GM23338 (cell line): ENCODE data around the gene NEK6. TPM values are rescaled to one million over a fixed set of nuclear protein-coding genes. Genes with fewer than 3 reads are reported as not detected.
A peak's percentile ranks its signal among the peaks of the same experiment; 100 is the strongest.

Source experiments
- ATAC-seq: fragments of 200-7000 bp; cut with Tn5 transposase; 3 replicates; pipeline ENCODE4 v1.9.1; 2020
- DNase-seq: peaks from one replicate; pipeline ENCODE4 v3.0.0-alpha.2; 2015; ENCODE audit warnings: low spot score
- H2AFZ ChIP-seq: fragments of 200-600 bp; sonication (generic); 2 replicates; pipeline ENCODE4 v1.8.0; 2016; ENCODE audit warnings: antibody characterized with exemption, mild to moderate bottlenecking, moderate library complexity
- H3F3A ChIP-seq: fragments of 200-600 bp; sonication (generic); replicated peaks from 2 replicates; pipeline ENCODE4 v1.8.0; 2017; ENCODE audit warnings: antibody characterized with exemption, mixed run types, low read depth
- H3K27ac ChIP-seq: fragments of 200-600 bp; sonication (generic); 2 replicates; pipeline ENCODE4 v1.6.1; 2016; ENCODE audit warnings: low read depth
- H3K27me3 ChIP-seq: fragments of 200-600 bp; sonication (generic); 2 replicates; pipeline ENCODE4 v1.8.0; 2016; ENCODE audit warnings: mild to moderate bottlenecking, mixed run types, moderate library complexity; ENCODE audit not compliant: insufficient read depth
- H3K36me3 ChIP-seq: fragments of 200-600 bp; sonication (generic); 2 replicates; pipeline ENCODE4 v1.8.0; 2016; ENCODE audit warnings: mild to moderate bottlenecking; ENCODE audit not compliant: insufficient read depth
- H3K4me1 ChIP-seq: fragments of 200-600 bp; sonication (generic); 2 replicates; pipeline ENCODE4 v1.8.0; 2016; ENCODE audit warnings: mild to moderate bottlenecking, moderate library complexity; ENCODE audit not compliant: insufficient read depth
- H3K4me2 ChIP-seq: fragments of 200-600 bp; sonication (generic); 2 replicates; pipeline ENCODE4 v1.7.1; 2017; ENCODE audit warnings: mixed run types
- H3K4me3 ChIP-seq: fragments of 200-600 bp; sonication (generic); 2 replicates; pipeline ENCODE4 v1.6.1; 2016; ENCODE audit warnings: mixed run types
- H3K79me2 ChIP-seq: fragments of 200-600 bp; sonication (generic); replicated peaks from 2 replicates; pipeline ENCODE4 v1.8.0; 2017; ENCODE audit warnings: mild to moderate bottlenecking; ENCODE audit not compliant: insufficient read depth
- H3K9me2 ChIP-seq: fragments of 200-600 bp; sonication (generic); 2 replicates; pipeline ENCODE4 v1.8.0; 2017; ENCODE audit not compliant: insufficient read depth
- H4K20me1 ChIP-seq: fragments of 200-600 bp; sonication (generic); replicated peaks from 2 replicates; pipeline ENCODE4 v1.8.0; 2017; ENCODE audit warnings: mild to moderate bottlenecking; ENCODE audit not compliant: insufficient read depth
- H3K27ac Mint-ChIP-seq: 2 replicates; pipeline ENCODE4 v1.8.0; 2020; ENCODE audit warnings: inconsistent platforms, mild to moderate bottlenecking, moderate library complexity, mixed read lengths
- H3K27me3 Mint-ChIP-seq: 3 replicates; pipeline ENCODE4 v1.8.0; 2022; ENCODE audit warnings: low read depth, mild to moderate bottlenecking, moderate library complexity, mixed read lengths, inconsistent platforms; ENCODE audit not compliant: insufficient read depth, poor library complexity
- H3K36me3 Mint-ChIP-seq: 3 replicates; pipeline ENCODE4 v1.8.0; 2021; ENCODE audit warnings: low read depth, mild to moderate bottlenecking, inconsistent platforms, moderate library complexity, mixed read lengths
- H3K4me1 Mint-ChIP-seq: 3 replicates; pipeline ENCODE4 v1.8.0; 2020; ENCODE audit warnings: mild to moderate bottlenecking, inconsistent platforms, mixed read lengths
- H3K4me3 Mint-ChIP-seq: 3 replicates; pipeline ENCODE4 v1.8.0; 2021; ENCODE audit warnings: moderate library complexity, mild to moderate bottlenecking, inconsistent platforms, mixed read lengths
- H3K9me3 Mint-ChIP-seq: 3 replicates; pipeline ENCODE4 v1.8.0; 2020; ENCODE audit warnings: moderate library complexity, mild to moderate bottlenecking, inconsistent platforms, mixed read lengths
- ETS1 ChIP-seq: IDR thresholded peaks from 2 replicates; pipeline ENCODE4 v1.6.1; 2016; ENCODE audit warnings: antibody characterized with exemption
- EZH2 ChIP-seq: fragments of 200-600 bp; sonication (generic); IDR thresholded peaks from one replicate; pipeline ENCODE4 v1.8.0; 2017; ENCODE audit warnings: antibody characterized with exemption, mild to moderate bottlenecking, low read depth; ENCODE audit not compliant: unreplicated experiment
- JUNB ChIP-seq: IDR thresholded peaks from one replicate; pipeline ENCODE4 v1.6.1; 2016; ENCODE audit warnings: antibody characterized with exemption; ENCODE audit not compliant: unreplicated experiment
- POLR2AphosphoS5 ChIP-seq: IDR thresholded peaks from 2 replicates; pipeline ENCODE4 v1.6.1; 2016; ENCODE audit warnings: antibody characterized with exemption, low read depth
- REST ChIP-seq: IDR thresholded peaks from one replicate; pipeline ENCODE4 v1.6.1; 2018; ENCODE audit warnings: antibody characterized with exemption; ENCODE audit not compliant: unreplicated experiment
- ZNF462 ChIP-seq: fragments of 250-450 bp; sonication (Bioruptor Pico); IDR thresholded peaks from 2 replicates; pipeline ENCODE4 v1.5.0; 2020; ENCODE audit warnings: mild to moderate bottlenecking, moderate library complexity
- polyA plus RNA-seq: library from polyadenylated mRNA; unstranded; fragments of >200 nt; fragmentation: Nextera tagmentation; extraction: Ambion mirVana; gene quantifications from 2 replicates; pipeline ENCODE4 v1.2.1, GENCODE V29; 2016
- total RNA-seq: library from RNA; depleted of rRNA; stranded (reverse); fragments of >200 nt; shearing (Covaris generic); gene quantifications from 2 replicates; pipeline ENCODE4 v1.2.3, GENCODE V29; 2014

The NEK6 gene
- total and polyA plus RNA-seq, 2 experiments from 2014 or later: 8.1 to 11.2 TPM

GRCh38 chr9:124296796-124297550, 39.2 kb downstream of the NEK6 start (continued):
- no peak for TF ChIP-seq REST
- no peak for TF ChIP-seq JUNB
- no peak for TF ChIP-seq ETS1
- TF ChIP-seq EZH2: no peak

- Histone ChIP-seq H2AFZ (no peak overlapping the region), H3K27ac (peak overlapping the region; percentile 63; the same call in 1 of the 2 replicates)
Observed at GRCh38 chr9:124297551-124297901, 39.8 kb downstream of the NEK6 start.

More at GRCh38 chr9:124297551-124297901, 39.8 kb downstream of the NEK6 start:
- ATAC-seq (peak; percentile 66), DNase-seq (peak; percentile 60)
- peaks cover 13% of the 10 kb centered on the region for H3K27me3 Mint-ChIP-seq
- Histone ChIP-seq H3K79me2 (0 out of 2 replicates have a peak, but pooled peaks cover 3% of the 10 kb centered on the region), H3K4me3 (no peak overlapping the region), H3K9me2 (no peaks in the 10 kb centered on the region), H3K36me3 (no peaks in the 10 kb centered on the region), H3K27me3 (no peaks in the 10 kb centered on the region), H4K20me1 (no peaks in the 10 kb centered on the region; the same call in 1 of the 2 replicates), H3K4me1 (no peaks in the 10 kb centered on the region), H3K4me2 (no peak overlapping the region), H3F3A (no peaks in the 10 kb centered on the region)
- H3K4me1 Mint-ChIP-seq: peaks cover 24% of the 10 kb centered on the region
- TF ChIP-seq ZNF462 (CRISPR knock-in tag) (0 out of 2 replicates have a peak, but pooled peaks have one; percentile 39), POLR2AphosphoS5 (no peak)
- no peaks in the 10 kb centered on the region for H3K9me3 Mint-ChIP-seq
- H3K4me3 Mint-ChIP-seq: no peak overlapping the region
- H3K36me3 Mint-ChIP-seq: no peaks in the 10 kb centered on the region; the same call in 2 of the 3 replicates
- H3K27ac Mint-ChIP-seq: no peak overlapping the region
